ENCODE results near the gene SLC25A14. TPM values are rescaled to one million over a fixed set of nuclear protein-coding genes. Genes with fewer than 3 reads are reported as not detected.

SLC25A14 gene
- polyA plus RNA-seq (127 and 150 TPM in 2 replicates), polyA minus RNA-seq (45.4 and 46.5 TPM in 2 replicates)

DNA sequence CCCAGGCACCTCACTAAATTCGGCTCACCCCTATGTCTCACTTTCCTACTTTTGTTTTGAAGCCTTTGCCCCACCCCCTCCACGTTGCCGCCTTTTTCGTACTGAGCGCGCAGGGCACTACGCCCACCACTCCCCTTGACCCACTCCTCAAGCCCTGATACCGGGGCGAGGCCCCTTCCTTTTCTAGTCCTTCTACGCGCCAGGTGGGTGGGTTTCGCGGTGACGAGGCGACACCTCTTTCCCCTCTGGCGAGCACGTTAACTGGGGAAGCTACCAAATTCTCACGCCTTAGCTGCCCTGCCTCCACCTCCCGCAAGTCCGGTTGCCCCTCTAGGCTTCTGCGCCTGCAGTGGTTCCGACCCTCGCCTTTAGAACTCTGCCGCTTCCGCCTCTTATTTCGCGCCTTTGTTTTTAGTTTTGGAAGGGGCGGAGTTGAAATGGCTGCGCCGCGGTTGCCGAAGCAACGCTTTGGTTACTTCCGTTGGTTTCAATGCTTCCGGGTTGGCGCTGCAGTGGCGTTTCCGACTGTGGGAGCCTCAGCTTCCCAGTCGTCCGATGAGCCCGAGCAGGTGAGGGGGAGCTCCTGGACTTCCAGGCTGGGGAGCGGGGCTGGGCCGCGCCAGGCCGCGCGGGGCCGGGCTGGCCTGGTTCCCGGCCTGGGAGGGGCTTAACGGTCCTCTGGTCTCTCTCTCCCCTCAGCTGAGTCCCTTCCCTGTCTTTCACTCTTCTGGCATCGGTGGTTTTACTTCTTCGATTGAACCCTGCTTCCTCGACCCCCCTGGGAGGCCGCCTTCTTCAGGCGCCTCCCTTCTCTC is at the start of gene SLC25A14:
SLC25A14 (plus strand) TSS at position 512 of the 815 bp plus-strand sequence. CDS start 360 bp downstream, outside the sequence.
- Histone ChIP-seq H4K20me1 (ENCODE audit: insufficient read depth) (no peaks in the 10 kb centered on the region), H3K36me3 (ENCODE audit: insufficient read depth, low read length) (no peaks in the 10 kb centered on the region), H3K4me3 (ENCODE audit: low read length) (peak within 1 kb of the TSS; percentile 76), H3K9ac (ENCODE audit: low read length) (peak within 1 kb of the TSS; percentile 68), H3K9me2 (ENCODE audit: insufficient read depth, low read length) (no peaks in the 10 kb centered on the region), H3K27me3 (ENCODE audit: insufficient read depth, low read depth, low read length) (no peaks in the 10 kb centered on the region), H3K4me2 (ENCODE audit: low read length) (peak within 1 kb of the TSS; percentile 70), H3F3A (ENCODE audit: insufficient read depth, low read length, poor library complexity, severe bottlenecking) (no peaks in the 10 kb centered on the region), H3K79me2 (replicated peaks; ENCODE audit: insufficient read depth, low read length) (no peaks in the 10 kb centered on the region), H3K27ac (ENCODE audit: low read length) (peak within 1 kb of the TSS; percentile 61), H2AFZ (ENCODE audit: low read depth, low read length) (no peak within 1 kb of the TSS), H3K9me3 (ENCODE audit: low read length) (no peaks in the 10 kb centered on the region)
- no peak for TF ChIP-seq REST (IDR thresholded peaks at IDR 0.05; ENCODE audit: borderline replicate concordance)
- TF ChIP-seq MXI1 (conservative IDR thresholded peaks at IDR 0.05; ENCODE audit: poor library complexity, severe bottlenecking), result peak; percentile 89
- TF ChIP-seq SMC3 (conservative IDR thresholded peaks at IDR 0.05; ENCODE audit: poor library complexity), result peak; percentile 41
- peak; percentile 10 for TF ChIP-seq EP300 (conservative IDR thresholded peaks at IDR 0.05; ENCODE audit: poor library complexity, severe bottlenecking)
- TF ChIP-seq RAD21 (conservative IDR thresholded peaks at IDR 0.05), result no peak
- no peak for TF ChIP-seq TAF1 (IDR thresholded peaks at IDR 0.05; ENCODE audit: low read depth)
- no peak for TF ChIP-seq EZH2 (IDR thresholded peaks at IDR 0.05; ENCODE audit: borderline replicate concordance, insufficient read depth, low read length, poor library complexity, severe bottlenecking)
- TF ChIP-seq CTCF (IDR thresholded peaks at IDR 0.05; ENCODE audit: poor library complexity, severe bottlenecking), result no peak
- TF ChIP-seq POLR2AphosphoS5 (IDR thresholded peaks at IDR 0.05), result peak; percentile 67

DNA sequence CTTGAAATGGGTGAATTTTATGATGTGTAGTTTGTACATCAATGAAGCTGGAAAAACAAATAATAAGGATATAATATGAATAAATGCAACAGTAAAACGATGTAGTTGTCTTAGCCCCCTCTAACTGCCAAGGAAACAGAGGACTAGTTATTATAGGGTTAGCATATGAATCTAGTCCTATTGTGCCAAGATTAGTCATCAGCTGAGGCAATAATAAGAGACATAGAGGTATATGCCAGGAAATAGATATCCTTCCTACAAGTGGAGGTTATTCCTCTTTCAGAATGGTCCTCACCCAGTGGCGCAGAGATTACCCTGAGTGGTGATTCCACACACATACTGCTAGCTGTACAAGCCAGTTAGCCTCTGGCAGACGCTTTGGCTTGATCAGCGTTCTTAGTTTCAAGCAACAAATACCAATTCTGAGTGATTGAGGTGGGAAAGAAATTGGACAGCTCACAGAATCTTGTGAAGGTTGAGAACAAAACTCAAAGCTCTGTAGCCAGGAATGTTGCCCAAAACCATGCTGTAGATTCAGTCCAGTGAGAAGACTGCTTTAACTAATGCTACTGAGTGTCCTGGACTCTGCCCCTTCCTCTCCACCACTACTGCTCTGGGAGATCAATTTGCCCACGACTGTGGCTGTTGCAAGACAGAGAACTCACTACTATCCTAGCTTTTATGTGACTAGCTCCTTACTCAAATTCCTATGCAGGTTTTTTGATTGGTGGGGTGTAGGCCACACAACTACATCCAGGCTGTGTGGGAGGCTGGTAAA is 44.0 kb upstream of the SLC25A14 start:
- H3K4me3 ChIP-seq (ENCODE audit: low read length), result no peak overlapping the region
- no peak overlapping the region for H2AFZ ChIP-seq (ENCODE audit: low read depth, low read length)
- no peaks in the 10 kb centered on the region for H3K9me2 ChIP-seq (ENCODE audit: insufficient read depth, low read length)
- no peaks in the 10 kb centered on the region for H3K36me3 ChIP-seq (ENCODE audit: insufficient read depth, low read length)
- H3K79me2 ChIP-seq (replicated peaks; ENCODE audit: insufficient read depth, low read length), result no peaks in the 10 kb centered on the region
- no peaks in the 10 kb centered on the region for H3K9me3 ChIP-seq (ENCODE audit: low read length)
- H4K20me1 ChIP-seq (ENCODE audit: insufficient read depth), result no peaks in the 10 kb centered on the region
- no peak for TF ChIP-seq REST (IDR thresholded peaks at IDR 0.05; ENCODE audit: borderline replicate concordance)
- TF ChIP-seq TAF1 (IDR thresholded peaks at IDR 0.05; ENCODE audit: low read depth), result no peak
- TF ChIP-seq CTCF (IDR thresholded peaks at IDR 0.05; ENCODE audit: poor library complexity, severe bottlenecking), result no peak
- TF ChIP-seq RAD21 (conservative IDR thresholded peaks at IDR 0.05), result no peak
- no peak for TF ChIP-seq SMC3 (conservative IDR thresholded peaks at IDR 0.05; ENCODE audit: poor library complexity)
- no peak for TF ChIP-seq EZH2 (IDR thresholded peaks at IDR 0.05; ENCODE audit: borderline replicate concordance, insufficient read depth, low read length, poor library complexity, severe bottlenecking)
- TF ChIP-seq EP300 (conservative IDR thresholded peaks at IDR 0.05; ENCODE audit: poor library complexity, severe bottlenecking), result no peak
- no peak for TF ChIP-seq MXI1 (conservative IDR thresholded peaks at IDR 0.05; ENCODE audit: poor library complexity, severe bottlenecking)
- TF ChIP-seq POLR2AphosphoS5 (IDR thresholded peaks at IDR 0.05), result no peak
- H3K4me2 ChIP-seq (ENCODE audit: low read length), result no peak overlapping the region
- H3F3A ChIP-seq (ENCODE audit: insufficient read depth, low read length, poor library complexity, severe bottlenecking), result no peaks in the 10 kb centered on the region
- H3K9ac ChIP-seq (ENCODE audit: low read length), result no peak overlapping the region
- H3K27ac ChIP-seq (ENCODE audit: low read length), result no peak overlapping the region
- H3K27me3 ChIP-seq (ENCODE audit: insufficient read depth, low read depth, low read length), result no peaks in the 10 kb centered on the region

All from neural cell (in vitro differentiated cells).